Fibroblast of skin of left quadriceps (primary cell): Measurements from ENCODE around the gene BRD3.

ENCODE experiments used
- DNase-seq, 2 experiments: peaks; one replicate each; pipeline ENCODE4 v3.0.0-alpha.2; 2013; ENCODE audit warnings: low read depth in 2 of 2

The BRD3 gene

GRCh38 chr9:134054891-134055811 lies 12.7 kb downstream of the BRD3 start:
- no peak for DNase-seq

- no peak for DNase-seq
These were observed 13.7 kb downstream of the BRD3 start for GRCh38 chr9:134053941-134054761.

- no peak for DNase-seq
These were observed 14.4 kb downstream of the BRD3 start for GRCh38 chr9:134053401-134053871.

GRCh38 chr9:134052941-134053340 lies 14.9 kb downstream of the BRD3 start:
- DNase-seq: no peak

- no peak for DNase-seq
These were observed 15.3 kb downstream of the BRD3 start for GRCh38 chr9:134052491-134052890.

- DNase-seq: no peak
These were observed 16.5 kb downstream of the BRD3 start for GRCh38 chr9:134051319-134051718.

- no peak for DNase-seq
These were observed 17.1 kb downstream of the BRD3 start for GRCh38 chr9:134050726-134051125.

- DNase-seq: no peak
These were observed 17.8 kb downstream of the BRD3 start for GRCh38 chr9:134049772-134050588.

- DNase-seq: no peak
These were observed 18.6 kb downstream of the BRD3 start for GRCh38 chr9:134049236-134049635.

GRCh38 chr9:134048582-134048968 lies 19.3 kb downstream of the BRD3 start:
- DNase-seq: no peak

- DNase-seq: no peak
These were observed 19.8 kb downstream of the BRD3 start for GRCh38 chr9:134047868-134048581.

GRCh38 chr9:134046894-134047681 lies 20.7 kb downstream of the BRD3 start:
- no peak for DNase-seq

- DNase-seq: no peak
These were observed 21.8 kb downstream of the BRD3 start for GRCh38 chr9:134045841-134046544.

- DNase-seq: no peak
These were observed 22.9 kb downstream of the BRD3 start for GRCh38 chr9:134044944-134045343.

- no peak for DNase-seq
These were observed 24.3 kb downstream of the BRD3 start for GRCh38 chr9:134043531-134043988.

GRCh38 chr9:134041649-134041962 lies 26.2 kb downstream of the BRD3 start:
- no peak for DNase-seq

GRCh38 chr9:134040781-134041648 lies 26.8 kb downstream of the BRD3 start:
- no peak for DNase-seq

- DNase-seq: no peak
These were observed 27.7 kb downstream of the BRD3 start for GRCh38 chr9:134040176-134040565.
